HG03039 (cell line): ENCODE measurements around the gene ARHGAP31.
"Not testable (repeated sequence)": the region's sequence is repeated elsewhere in the genome, so short reads cannot be mapped to it uniquely, and the experiment has no call there.

Experiments used
- ATAC-seq: cut with Tn5 transposase; IDR thresholded peaks from one replicate; pipeline ENCODE4 v1.9.1; 2021; ENCODE audit warnings: mild to moderate bottlenecking, moderate library complexity; ENCODE audit not compliant: unreplicated experiment

ARHGAP31 gene

GRCh38 chr3:119343719-119344118 lies 49.5 kb downstream of the ARHGAP31 start:
- ATAC-seq = peak; percentile 74

- no peak for ATAC-seq
Measured at GRCh38 chr3:119346076-119346496, 51.9 kb downstream of the ARHGAP31 start.

DNA sequence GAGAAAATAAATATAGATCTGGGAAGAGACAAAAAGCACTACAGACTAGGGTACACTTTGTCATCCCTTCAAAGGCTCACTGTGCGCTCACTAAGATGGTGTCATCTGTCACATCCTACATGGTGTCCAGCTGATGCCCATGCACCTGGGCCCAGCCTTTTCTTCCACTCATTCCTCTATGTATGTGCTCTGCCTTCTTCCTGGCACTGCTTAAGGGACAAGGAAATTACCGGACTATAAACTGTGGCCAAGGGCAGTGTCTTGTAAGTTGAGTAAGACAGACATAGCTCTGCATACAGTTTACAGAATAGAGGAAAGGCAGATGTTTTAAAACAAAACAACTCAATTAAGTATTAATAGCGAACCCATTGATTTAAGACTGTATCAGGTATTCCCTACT lies 52.9 kb downstream of the ARHGAP31 start:
- ATAC-seq = no peak

DNA sequence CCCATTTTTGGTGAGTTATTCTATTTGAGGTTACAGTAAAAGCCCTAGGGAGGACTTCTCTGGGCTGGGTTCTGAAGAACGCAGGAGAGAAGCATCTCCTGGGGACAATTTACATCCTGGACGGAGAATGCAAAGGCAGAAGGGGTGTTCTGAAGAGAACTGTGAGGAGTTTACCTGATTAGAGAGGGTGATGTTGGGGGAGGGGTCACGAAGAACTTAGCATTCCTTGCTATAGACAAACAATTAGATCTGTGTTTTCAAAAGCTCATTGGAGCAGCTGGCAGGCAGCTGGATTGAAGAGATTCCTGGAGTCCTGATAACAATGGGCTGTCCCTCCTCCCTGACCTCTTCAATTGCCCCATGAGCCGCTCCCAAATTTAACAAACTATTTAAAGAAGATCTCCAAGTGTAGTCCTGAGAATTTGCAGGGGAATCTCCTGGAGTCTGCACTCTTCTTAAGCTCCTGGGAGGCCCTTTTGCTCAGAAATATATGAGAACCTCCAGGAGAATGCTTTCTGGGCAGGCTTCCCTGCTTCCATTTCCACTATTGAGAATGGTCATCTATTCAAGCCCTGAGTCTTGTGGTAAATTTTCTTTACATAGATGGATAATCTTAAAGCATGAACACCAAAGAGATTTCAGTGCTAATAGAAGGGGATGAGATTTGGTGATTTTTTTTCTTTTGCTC lies 55.3 kb downstream of the ARHGAP31 start:
- no peak for ATAC-seq

- ATAC-seq = no peak
Measured at GRCh38 chr3:119350114-119350513, 55.9 kb downstream of the ARHGAP31 start.

DNA sequence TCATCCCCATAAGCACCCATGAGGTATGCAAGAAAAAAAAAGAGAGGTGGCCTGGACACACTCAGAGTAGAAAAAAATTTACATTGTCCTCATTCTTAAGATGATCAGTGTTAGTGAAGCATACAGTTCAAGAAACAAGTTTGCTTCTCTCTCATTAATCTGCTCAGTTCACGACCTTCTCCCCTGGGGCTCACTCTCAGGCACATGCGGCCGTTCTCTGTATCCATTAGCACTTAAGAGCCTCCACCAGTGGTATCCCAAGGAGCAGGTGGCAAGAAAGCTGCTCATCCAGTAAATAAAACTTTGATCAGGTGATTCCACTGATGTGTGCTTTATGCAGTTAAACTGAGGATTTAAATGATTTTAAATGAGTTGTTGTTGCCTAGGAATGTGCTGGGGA lies 57.4 kb downstream of the ARHGAP31 start:
- ATAC-seq = no peak

- peak; percentile 95 for ATAC-seq
Measured at GRCh38 chr3:119352034-119352609, 57.9 kb downstream of the ARHGAP31 start.

DNA sequence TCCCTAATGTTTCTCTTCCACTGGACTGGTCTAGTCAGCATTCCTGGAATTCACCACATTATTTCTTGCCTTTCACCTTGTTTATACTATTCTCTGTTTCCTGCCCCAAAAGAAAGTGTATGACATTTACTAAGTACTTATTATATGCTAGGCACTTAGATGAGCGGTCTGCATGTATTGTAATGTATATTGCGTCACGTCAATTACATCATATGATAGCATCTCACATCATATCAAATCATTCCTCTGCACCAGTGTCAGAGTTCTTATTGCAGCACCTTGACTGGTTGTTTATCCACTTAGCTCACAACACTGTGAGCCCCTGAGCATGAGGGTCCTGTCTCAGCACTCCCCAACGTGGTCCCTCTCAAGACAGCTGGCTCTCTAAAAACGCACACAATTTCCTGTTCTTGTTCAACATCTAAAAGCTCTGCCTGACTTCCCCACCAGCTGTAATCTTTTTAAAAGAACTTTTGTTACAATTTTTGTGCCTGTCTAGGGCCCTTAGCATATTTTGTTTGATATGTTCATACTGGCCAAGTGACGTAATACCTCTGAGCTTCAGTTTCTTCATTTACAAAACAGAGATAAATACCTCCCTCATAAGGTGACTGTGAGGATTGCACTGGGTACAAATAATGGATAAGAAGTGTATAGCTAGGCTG lies 58.8 kb downstream of the ARHGAP31 start:
- ATAC-seq = no peak

DNA sequence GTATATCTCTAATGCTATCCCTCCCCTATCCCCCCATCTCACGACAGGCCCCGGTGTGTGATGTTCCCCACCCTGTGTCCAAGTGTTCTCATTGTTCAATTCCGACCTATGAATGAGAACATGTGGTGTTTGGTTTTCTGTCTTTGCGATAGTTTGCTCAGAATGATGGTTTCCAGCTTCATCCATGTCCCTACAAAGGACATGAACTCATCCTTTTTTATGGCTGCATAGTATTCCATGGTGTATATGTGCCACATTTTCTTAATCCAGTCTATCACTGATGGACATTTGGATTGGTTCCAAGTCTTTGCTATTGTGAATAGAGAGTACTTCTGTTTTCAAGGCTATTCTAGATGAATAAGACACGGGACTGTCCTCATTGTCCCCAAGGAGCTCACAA lies 61.4 kb downstream of the ARHGAP31 start:
- not testable (repeated sequence) for ATAC-seq

DNA sequence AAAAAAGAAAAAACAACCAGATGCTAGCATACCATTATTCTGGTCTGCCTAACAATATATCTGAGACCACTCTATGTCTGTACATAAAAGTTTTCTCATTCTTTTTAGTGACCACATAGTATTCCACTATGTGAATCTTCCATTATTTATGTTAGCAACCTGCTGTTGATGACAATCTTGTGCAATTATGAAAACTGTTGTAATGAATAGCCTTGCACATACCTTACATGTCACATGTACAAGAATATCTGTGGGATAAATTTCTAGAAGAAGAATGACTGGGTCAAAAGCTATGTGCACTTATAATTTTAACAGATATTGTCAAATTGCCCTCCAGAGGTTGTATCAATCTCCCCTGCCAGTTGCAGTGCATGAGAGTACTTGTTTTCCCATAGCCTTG lies 62.5 kb downstream of the ARHGAP31 start:
- ATAC-seq = no peak

- no peak for ATAC-seq
Measured at GRCh38 chr3:119357190-119357589, 63.0 kb downstream of the ARHGAP31 start.

- ATAC-seq = no peak
Measured at GRCh38 chr3:119359476-119360326, 65.5 kb downstream of the ARHGAP31 start.

DNA sequence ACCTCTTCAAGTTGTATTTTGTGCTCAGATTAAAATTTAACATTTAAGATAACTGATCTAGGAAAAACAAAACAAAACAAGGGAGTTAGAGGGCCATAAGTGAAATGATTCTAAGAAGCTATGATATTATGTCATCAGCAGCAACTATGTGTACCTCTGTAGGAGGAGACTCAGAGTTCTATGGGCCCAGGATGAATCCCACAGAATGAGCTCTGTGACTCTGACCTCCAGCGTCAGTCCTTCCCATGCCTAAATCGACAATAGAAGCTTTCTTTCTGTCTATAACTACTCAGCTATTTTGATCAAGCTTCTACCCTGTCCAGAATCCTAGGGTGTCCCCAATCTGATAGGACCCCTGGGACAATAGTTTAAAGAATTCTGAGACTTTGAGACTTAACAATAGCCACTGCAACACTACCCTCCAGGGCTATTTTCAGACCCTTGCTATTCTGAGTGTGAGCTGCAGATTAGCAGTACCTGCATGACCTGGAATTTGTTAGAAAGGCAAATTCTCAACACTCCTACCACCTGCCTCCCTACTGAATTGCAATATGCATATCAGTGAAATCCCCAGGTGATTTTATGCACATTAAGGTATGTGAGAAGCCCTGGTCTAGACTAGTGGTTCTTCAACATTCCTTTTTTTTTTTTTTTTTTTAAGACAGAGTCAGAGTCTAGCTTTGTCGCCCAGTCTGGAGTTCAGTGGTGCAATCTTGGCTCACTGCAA lies 66.7 kb downstream of the ARHGAP31 start:
- no peak for ATAC-seq

DNA sequence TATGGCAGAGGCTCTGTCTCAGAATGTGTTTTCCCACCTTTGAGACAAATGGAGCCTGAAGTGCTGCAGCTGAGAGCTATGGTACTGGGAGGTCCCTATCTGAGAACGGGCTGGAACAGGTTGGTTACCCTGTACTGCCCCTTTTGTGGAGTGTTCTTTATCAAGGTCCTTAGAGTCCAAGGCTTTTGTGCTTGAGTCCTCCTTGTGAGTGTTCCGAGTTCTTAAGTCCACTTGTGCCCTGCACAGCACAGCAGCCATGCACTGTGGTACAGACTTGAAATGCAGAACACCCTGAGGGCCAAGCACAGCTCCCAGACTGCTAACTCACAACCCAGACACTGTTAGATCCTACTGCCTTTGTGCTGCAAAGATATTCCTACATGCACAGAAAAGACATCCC lies 67.8 kb downstream of the ARHGAP31 start:
- no peak for ATAC-seq

DNA sequence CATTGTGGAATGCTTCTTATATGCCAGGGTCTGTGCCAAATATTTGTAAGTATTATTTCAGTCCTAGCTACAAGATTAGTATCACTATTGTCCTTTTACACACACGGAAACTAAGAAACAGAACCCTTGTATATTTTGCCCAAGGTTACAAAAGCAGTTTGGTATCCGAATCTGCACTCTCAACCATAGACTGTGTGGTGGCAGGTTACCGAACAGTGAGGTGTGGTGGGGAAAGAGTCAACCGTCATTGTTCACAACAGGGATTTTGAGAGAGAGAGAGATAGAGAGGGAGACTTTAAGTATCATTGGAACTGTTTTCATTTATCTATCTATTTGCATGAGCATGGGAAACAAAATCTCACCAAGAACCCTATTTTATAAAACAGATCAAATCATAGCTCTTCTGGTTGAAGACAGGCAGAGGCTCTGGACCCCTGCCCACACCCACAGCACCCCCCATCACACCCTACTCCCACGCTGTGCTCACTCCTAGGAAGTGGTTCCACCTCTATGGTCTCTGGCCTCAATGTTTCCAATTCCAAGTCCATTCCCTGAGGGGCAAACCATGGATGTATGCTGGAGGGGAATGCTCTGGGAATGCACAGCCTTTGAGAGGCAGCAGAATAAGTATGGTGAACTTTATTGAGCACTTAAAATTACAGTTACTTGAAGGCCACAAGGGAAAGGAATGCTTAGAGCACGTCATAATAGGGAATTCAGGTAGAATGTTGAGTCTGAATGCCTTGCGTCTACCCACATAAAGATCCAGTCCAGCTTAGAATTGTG lies 69.0 kb downstream of the ARHGAP31 start:
- ATAC-seq = no peak

DNA sequence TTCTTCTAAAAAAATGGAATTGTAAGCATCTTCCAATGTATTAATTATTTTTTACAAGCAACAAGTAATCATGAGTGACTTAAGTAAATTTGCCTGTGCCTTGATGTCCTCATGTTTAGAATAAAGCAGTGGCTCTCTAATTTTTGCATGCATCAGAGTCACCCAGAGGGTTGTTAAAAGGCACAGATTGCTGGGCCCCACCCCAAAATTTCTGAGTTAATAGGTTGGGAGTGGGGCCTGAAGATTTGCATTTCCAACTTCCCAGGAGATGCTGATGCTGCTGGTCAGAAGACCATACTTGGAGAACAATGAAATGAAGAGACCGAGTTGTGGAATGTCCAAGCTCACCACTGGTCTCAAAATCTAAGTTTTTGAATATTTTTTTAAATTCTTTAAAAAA lies 70.2 kb downstream of the ARHGAP31 start:
- no peak for ATAC-seq

GRCh38 chr3:119365418-119365817 lies 71.2 kb downstream of the ARHGAP31 start:
- ATAC-seq = no peak

DNA sequence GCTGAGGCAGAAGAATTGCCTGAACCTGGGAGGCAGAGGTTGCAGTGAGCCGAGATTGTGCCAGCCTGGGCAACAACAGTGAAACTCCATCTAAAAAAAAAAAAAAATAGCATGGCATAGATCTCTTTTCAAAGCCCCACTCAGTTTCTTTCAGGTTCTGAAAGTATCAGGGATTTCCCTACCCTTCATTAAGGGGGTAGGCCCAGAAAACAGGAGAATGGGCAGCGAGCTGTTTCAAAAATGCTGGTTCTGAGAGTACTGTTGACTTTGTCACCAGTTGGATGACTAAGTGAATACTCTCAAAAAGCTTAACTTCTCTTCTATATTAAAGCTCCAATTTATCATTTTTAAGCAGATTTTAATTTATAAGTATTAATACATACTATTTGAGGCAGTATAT lies 72.8 kb downstream of the ARHGAP31 start:
- ATAC-seq = no peak

- no peak for ATAC-seq
Measured at GRCh38 chr3:119368298-119368697, 74.1 kb downstream of the ARHGAP31 start.

GRCh38 chr3:119371786-119372185 lies 77.6 kb downstream of the ARHGAP31 start:
- not testable (repeated sequence) for ATAC-seq
